Ovary (tissue), 9 donors: Measurements from ENCODE around the gene KXD1. TPM values are rescaled to one million over a fixed set of nuclear protein-coding genes. Genes with fewer than 3 reads are reported as not detected.

Experiments used
- DNase-seq, 5 donors: peaks; one replicate each; pipeline ENCODE4 v3.0.0-alpha.2; 2019 to 2020
- H3K27ac ChIP-seq, 2 donors: fragments of 200-600 bp; one replicate each; pipeline versions ENCODE4 v1.5.1 to v1.8.0; 2019 to 2022
- H3K27me3 ChIP-seq: fragments of 200-600 bp; one replicate; pipeline ENCODE4 v1.8.0; 2022
- H3K36me3 ChIP-seq: fragments of 200-600 bp; sonication (generic); one replicate; pipeline ENCODE4 v1.5.1; 2019
- H3K4me1 ChIP-seq: one replicate; pipeline ENCODE4 v1.8.1; 2013; ENCODE audit warnings: mild to moderate bottlenecking, moderate library complexity; ENCODE audit not compliant: insufficient read depth
- H3K4me3 ChIP-seq: fragments of 200-600 bp; sonication (generic); one replicate; pipeline ENCODE4 v1.5.1; 2017
- H3K9me3 ChIP-seq, 2 donors: fragments of 200-600 bp in 1 of 2; sonication (generic) in 1 of 2; one replicate each; pipeline versions ENCODE4 v1.5.1 to v1.8.1; 2013 to 2019; ENCODE audit warnings: mild to moderate bottlenecking in 1 of 2, moderate library complexity in 1 of 2
- EP300 ChIP-seq: sonication (generic); formaldehyde crosslinking; IDR thresholded peaks from one replicate; pipeline ENCODE4 v1.6.1; 2017; ENCODE audit warnings: antibody characterized with exemption
- POLR2A ChIP-seq: fragments of 450-650 bp; IDR thresholded peaks from one replicate; pipeline ENCODE4 v1.6.1; 2017; ENCODE audit warnings: antibody characterized with exemption, mild to moderate bottlenecking, moderate library complexity
- WGBS, 3 donors: extraction: QIAGEN DNeasy Blood & Tissue Kit in 1 of 3; methylation state at CpG; one replicate each; pipeline versions ENCODE4 v1.1.5 to v1.1.7; 2013 to 2017; 5-methylcytosine and 5-hydroxymethylcytosine counted together
- intact Hi-C, 4 donors: fragments of 100-400 bp; cut with DNase I; formaldehyde crosslinking; loops; one replicate each; pipeline versions ENCODE4 v1.11.0 to v1.15.1; 2022 to 2023
- polyA plus RNA-seq, 2 donors: library from polyadenylated mRNA; stranded (reverse); fragments of 200-250 nt in 1 of 2; fragments of 350-450 nt in 1 of 2; fragmentation: Illumina TruSeq in 1 of 2; extraction: RNeasy Lipid Tissue Mini Kit (QIAGEN cat#74804) in 1 of 2; gene quantifications; one replicate each; pipeline ENCODE4 v1.2.3, GENCODE V29; 2013 to 2014
- total RNA-seq, 7 donors: library from RNA; depleted of rRNA in 2 of 7; stranded (reverse); fragments of >200 nt in 2 of 7; fragmentation: NEBNext Ultra II Directional in 3 of 7; extraction: Animal tissue kit (Norgen Biotek cat#: 25700) in 3 of 7; gene quantifications; one replicate each; pipeline versions ENCODE4 v1.1.0 to v1.2.4, GENCODE V29; 2016 to 2023
- TF ChIP-seq, protein P1 (sequence below), 3 donors: fragments of 450-650 bp in 2 of 3; fragments of 200-600 bp in 1 of 3; IDR thresholded peaks; one replicate each; pipeline versions ENCODE4 v1.5.1 to v1.8.0; 2016 to 2022; ENCODE audit warnings: antibody characterized with exemption in 3 of 3, mild to moderate bottlenecking in 1 of 3
- donor health status: DM: no; HTN: no; CAD: no; lungs with moderate emphysema.
- donor health status: DM: no; HTN: no; CAD: no.
- donor health status: Bipolar disorder and iron deficiency.
- donor health status: DM: yes; HTN: yes; CAD: no.
- donor health status: DM: no; HTN: no; CAD: no.
- donor health status: DM: yes; HTN: yes; CAD: no.

Gene KXD1
- total and polyA plus RNA-seq, 9 donors: 52.0 to 78.3 (median 65.9) TPM

DNA sequence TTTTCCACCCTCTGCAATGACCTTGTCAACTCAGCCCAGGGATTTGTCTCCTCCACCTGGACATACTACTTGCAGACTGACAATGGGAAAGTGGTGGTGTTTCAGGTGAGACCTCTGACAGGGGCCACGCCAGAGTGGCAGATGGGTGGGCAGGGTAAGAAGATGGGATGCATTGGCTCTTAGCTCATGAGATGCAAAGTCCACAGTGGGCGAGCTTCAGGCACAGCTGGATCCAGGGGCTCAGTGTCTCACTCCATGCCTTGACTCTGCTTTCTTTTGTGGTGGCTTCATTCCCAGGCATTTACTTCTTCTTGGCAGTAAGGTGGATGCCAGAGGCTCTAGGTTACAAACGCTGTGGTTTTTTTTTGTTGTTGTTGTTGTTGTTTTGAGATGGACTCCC, 58.4 kb downstream of the KXD1 start:
- H3K4me1 ChIP-seq: peaks cover 3% of the 10 kb centered on the region
- WGBS, 3 donors: 87 to 97% (median 94%) methylated on average over 3 of the region's 3 CpGs
- no peak overlapping the region for H3K27ac ChIP-seq
- no peaks in the 10 kb centered on the region for H3K36me3 ChIP-seq
- peaks cover 3% of the 10 kb centered on the region for H3K27me3 ChIP-seq
- TF ChIP-seq POLR2A: no peak
- no peak for TF ChIP-seq EP300
- TF ChIP-seq, protein P1, sequence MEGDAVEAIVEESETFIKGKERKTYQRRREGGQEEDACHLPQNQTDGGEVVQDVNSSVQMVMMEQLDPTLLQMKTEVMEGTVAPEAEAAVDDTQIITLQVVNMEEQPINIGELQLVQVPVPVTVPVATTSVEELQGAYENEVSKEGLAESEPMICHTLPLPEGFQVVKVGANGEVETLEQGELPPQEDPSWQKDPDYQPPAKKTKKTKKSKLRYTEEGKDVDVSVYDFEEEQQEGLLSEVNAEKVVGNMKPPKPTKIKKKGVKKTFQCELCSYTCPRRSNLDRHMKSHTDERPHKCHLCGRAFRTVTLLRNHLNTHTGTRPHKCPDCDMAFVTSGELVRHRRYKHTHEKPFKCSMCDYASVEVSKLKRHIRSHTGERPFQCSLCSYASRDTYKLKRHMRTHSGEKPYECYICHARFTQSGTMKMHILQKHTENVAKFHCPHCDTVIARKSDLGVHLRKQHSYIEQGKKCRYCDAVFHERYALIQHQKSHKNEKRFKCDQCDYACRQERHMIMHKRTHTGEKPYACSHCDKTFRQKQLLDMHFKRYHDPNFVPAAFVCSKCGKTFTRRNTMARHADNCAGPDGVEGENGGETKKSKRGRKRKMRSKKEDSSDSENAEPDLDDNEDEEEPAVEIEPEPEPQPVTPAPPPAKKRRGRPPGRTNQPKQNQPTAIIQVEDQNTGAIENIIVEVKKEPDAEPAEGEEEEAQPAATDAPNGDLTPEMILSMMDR (IDR thresholded peaks at IDR 0.05): no peak
- H3K4me3 ChIP-seq: no peak overlapping the region
- intact Hi-C loops: no loop called here
- H3K9me3 ChIP-seq: no peaks in the 10 kb centered on the region
- no peak for DNase-seq

DNA sequence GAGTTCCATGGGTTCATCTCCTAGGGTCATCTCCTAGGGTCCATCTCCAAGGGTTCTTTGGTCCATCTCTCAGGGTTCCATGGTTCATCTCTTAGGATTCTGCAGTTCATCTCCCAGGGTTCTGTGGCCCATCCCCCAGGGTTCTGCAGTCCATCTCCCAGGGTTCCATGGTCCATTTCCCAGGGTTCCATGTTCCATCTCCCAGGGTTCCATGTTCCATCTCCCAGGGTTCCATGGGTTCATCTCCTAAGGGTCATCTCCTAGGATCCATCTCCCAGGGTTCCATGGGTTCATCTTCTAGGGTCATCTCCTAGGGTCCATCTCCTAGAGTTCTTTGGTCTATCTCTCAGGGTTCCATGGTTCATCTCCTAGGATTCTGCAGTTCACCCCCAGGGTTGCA, 59.9 kb downstream of the KXD1 start:
- DNase-seq: no peak
- Histone ChIP-seq H3K9me3 (no peaks in the 10 kb centered on the region), H3K36me3 (no peaks in the 10 kb centered on the region), H3K4me1 (peaks cover 3% of the 10 kb centered on the region), H3K27me3 (peaks cover 3% of the 10 kb centered on the region), H3K27ac (no peak overlapping the region), H3K4me3 (no peak overlapping the region)
- intact Hi-C loops: no loop called here
- TF ChIP-seq, protein P1 (IDR thresholded peaks at IDR 0.05): no peak
- TF ChIP-seq POLR2A (no peak), EP300 (no peak)

DNA sequence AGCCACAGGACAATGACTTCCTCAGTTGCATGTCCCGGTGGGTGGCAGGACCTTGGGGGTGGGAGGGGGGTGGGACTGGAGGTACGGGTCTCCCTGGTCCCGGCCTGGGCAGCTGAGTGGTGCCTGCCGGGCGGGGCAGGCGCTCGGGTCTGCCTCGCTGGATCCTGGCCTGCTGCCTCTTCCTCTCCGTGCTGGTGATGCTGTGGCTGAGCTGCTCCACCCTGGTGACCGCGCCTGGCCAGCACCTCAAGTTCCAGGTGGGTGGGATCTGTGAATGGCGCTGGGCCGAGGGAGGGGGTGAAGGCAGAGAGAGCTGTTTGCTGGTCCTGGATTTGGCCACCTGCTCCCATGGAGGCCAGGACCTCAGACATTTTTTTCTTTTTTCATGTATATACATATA, 60.6 kb downstream of the KXD1 start:
- Histone ChIP-seq H3K27ac (no peak overlapping the region), H3K4me1 (no peaks in the 10 kb centered on the region), H3K9me3 (no peaks in the 10 kb centered on the region), H3K36me3 (no peaks in the 10 kb centered on the region), H3K27me3 (no peaks in the 10 kb centered on the region), H3K4me3 (no peak overlapping the region)
- 91 to 95% (median 91%) methylated on average over 13 of the region's 13 CpGs for WGBS, 3 donors
- intact Hi-C loops: no loop called here
- no peak for DNase-seq
- TF ChIP-seq, protein P1 (IDR thresholded peaks at IDR 0.05): no peak
- TF ChIP-seq POLR2A: no peak
- no peak for TF ChIP-seq EP300

Other genes starting within 250 kb of the KXD1 start
- gene LSM4, start 234.8 kb upstream of the KXD1 start, total RNA-seq: 100 to 1,000 TPM in 1 of 7 donors, 10 to 100 TPM in 6; 45.0 to 121 (median 77.3) TPM
- gene LSM4, start 234.8 kb upstream of the KXD1 start, polyA plus RNA-seq: 10 to 100 TPM; 38.3 to 66.0 TPM
- gene PGPEP1, start 217.3 kb upstream of the KXD1 start, total RNA-seq: 10 to 100 TPM in 6 of 7 donors, 1 to 10 TPM in 1; 9.3 to 64.5 (median 50.3) TPM
- 10 to 100 TPM; 13.8 to 16.9 TPM for gene PGPEP1, start 217.3 kb upstream of the KXD1 start, polyA plus RNA-seq
- 10 to 100 TPM in 2 of 7 donors, 1 to 10 TPM in 5; 1.5 to 20.9 (median 3.7) TPM for gene GDF15, start 171.7 kb upstream of the KXD1 start, total RNA-seq
- 1 to 10 TPM in 1 of 2 donors, under 1 TPM in 1; 0.67 to 2.7 TPM for gene GDF15, start 171.7 kb upstream of the KXD1 start, polyA plus RNA-seq
- 1 to 10 TPM; 1.8 to 9.2 (median 2.4) TPM for gene LRRC25, start 160.2 kb upstream of the KXD1 start, total RNA-seq
- gene LRRC25, start 160.2 kb upstream of the KXD1 start, polyA plus RNA-seq: 1 to 10 TPM; 1.4 to 3.2 TPM
- gene SSBP4, start 138.5 kb upstream of the KXD1 start, total RNA-seq: 100 to 1,000 TPM in 2 of 7 donors, 10 to 100 TPM in 5; 58.9 to 124 (median 88.3) TPM
- gene SSBP4, start 138.5 kb upstream of the KXD1 start, polyA plus RNA-seq: 10 to 100 TPM in 1 of 2 donors, 1 to 10 TPM in 1; 4.6 to 90.3 TPM
- gene ISYNA1, start 119.7 kb upstream of the KXD1 start, total RNA-seq: 100 to 1,000 TPM in 6 of 7 donors, 10 to 100 TPM in 1; 45.2 to 345 (median 217) TPM
- gene ISYNA1, start 119.7 kb upstream of the KXD1 start, polyA plus RNA-seq: 100 to 1,000 TPM in 1 of 2 donors, 1 to 10 TPM in 1; 9.6 to 144 TPM
- 10 to 100 TPM in 6 of 7 donors, 1 to 10 TPM in 1; 9.8 to 22.3 (median 19.8) TPM for gene ELL, start 35.8 kb upstream of the KXD1 start, total RNA-seq
- 10 to 100 TPM in 1 of 2 donors, 1 to 10 TPM in 1; 1.6 to 12.3 TPM for gene ELL, start 35.8 kb upstream of the KXD1 start, polyA plus RNA-seq
- 100 to 1,000 TPM; 198 to 354 (median 290) TPM for gene FKBP8, start 14.3 kb upstream of the KXD1 start, total RNA-seq
- gene FKBP8, start 14.3 kb upstream of the KXD1 start, polyA plus RNA-seq: 100 to 1,000 TPM in 1 of 2 donors, 10 to 100 TPM in 1; 14.1 to 319 TPM
- 1,000 to 10,000 TPM; 1,269 to 1,882 (median 1,382) TPM for gene UBA52, start 14.0 kb downstream of the KXD1 start, total RNA-seq
- gene UBA52, start 14.0 kb downstream of the KXD1 start, polyA plus RNA-seq: 1,000 to 10,000 TPM; 1,409 to 1,581 TPM
- 100 to 1,000 TPM in 2 of 7 donors, 10 to 100 TPM in 5; 46.5 to 146 (median 66.7) TPM for gene REX1BD, start 30.9 kb downstream of the KXD1 start, total RNA-seq
- 10 to 100 TPM in 1 of 2 donors, 1 to 10 TPM in 1; 5.3 to 89.2 TPM for gene REX1BD, start 30.9 kb downstream of the KXD1 start, polyA plus RNA-seq
- 1 to 10 TPM in 2 of 7 donors, under 1 TPM in 2, not detected in 3; 0.51 to 1.1 (median 1.0) TPM for gene CRLF1, start 48.9 kb downstream of the KXD1 start, total RNA-seq
- 1 to 10 TPM in 1 of 2 donors, under 1 TPM in 1; 0.83 to 1.2 TPM for gene CRLF1, start 48.9 kb downstream of the KXD1 start, polyA plus RNA-seq
- gene TMEM59L, start 55.0 kb downstream of the KXD1 start, total RNA-seq: under 1 TPM in 4 of 7 donors, not detected in 3; 0.20 to 0.53 (median 0.52) TPM
- gene TMEM59L, start 55.0 kb downstream of the KXD1 start, polyA plus RNA-seq: under 1 TPM in 1 of 2 donors, not detected in 1; 0.38 TPM
- 10 to 100 TPM in 5 of 7 donors, 1 to 10 TPM in 2; 4.6 to 24.0 (median 15.7) TPM for gene KLHL26, start 79.2 kb downstream of the KXD1 start, total RNA-seq
- 1 to 10 TPM; 1.6 to 5.7 TPM for gene KLHL26, start 79.2 kb downstream of the KXD1 start, polyA plus RNA-seq
- 10 to 100 TPM in 5 of 7 donors, 1 to 10 TPM in 2; 2.4 to 19.5 (median 14.6) TPM for gene CRTC1, start 125.8 kb downstream of the KXD1 start, total RNA-seq
- 1 to 10 TPM; 2.3 to 8.4 TPM for gene CRTC1, start 125.8 kb downstream of the KXD1 start, polyA plus RNA-seq
- gene COMP, start 233.4 kb downstream of the KXD1 start, total RNA-seq: under 1 TPM in 4 of 7 donors, not detected in 3; 0.17 to 0.92 (median 0.52) TPM
- under 1 TPM; 0.08 to 0.35 TPM for gene COMP, start 233.4 kb downstream of the KXD1 start, polyA plus RNA-seq